ENCODE results near the gene LIN28B.

DNA sequence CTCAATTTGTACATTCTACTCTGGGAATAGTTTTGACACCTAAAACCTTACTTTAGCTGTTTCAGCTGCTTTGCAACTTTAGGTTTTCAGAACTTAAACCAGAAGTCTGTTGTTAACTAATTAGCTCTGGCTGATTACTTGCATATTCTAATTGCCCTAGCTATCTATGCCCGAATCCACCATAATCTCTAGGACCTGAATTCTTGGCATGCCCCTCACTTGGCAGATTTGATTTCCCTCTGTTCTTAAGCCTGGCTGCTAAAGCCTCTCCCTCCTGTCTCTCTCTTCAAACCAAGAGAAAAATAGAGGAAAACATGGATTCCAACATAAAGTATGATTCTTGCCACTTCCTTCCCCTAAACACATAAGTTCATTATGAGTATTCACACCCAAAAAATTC lies 35.0 kb upstream of the LIN28B start:
- TF ChIP-seq, protein P1, sequence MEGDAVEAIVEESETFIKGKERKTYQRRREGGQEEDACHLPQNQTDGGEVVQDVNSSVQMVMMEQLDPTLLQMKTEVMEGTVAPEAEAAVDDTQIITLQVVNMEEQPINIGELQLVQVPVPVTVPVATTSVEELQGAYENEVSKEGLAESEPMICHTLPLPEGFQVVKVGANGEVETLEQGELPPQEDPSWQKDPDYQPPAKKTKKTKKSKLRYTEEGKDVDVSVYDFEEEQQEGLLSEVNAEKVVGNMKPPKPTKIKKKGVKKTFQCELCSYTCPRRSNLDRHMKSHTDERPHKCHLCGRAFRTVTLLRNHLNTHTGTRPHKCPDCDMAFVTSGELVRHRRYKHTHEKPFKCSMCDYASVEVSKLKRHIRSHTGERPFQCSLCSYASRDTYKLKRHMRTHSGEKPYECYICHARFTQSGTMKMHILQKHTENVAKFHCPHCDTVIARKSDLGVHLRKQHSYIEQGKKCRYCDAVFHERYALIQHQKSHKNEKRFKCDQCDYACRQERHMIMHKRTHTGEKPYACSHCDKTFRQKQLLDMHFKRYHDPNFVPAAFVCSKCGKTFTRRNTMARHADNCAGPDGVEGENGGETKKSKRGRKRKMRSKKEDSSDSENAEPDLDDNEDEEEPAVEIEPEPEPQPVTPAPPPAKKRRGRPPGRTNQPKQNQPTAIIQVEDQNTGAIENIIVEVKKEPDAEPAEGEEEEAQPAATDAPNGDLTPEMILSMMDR (IDR thresholded peaks at IDR 0.05): no peak
- no peak for TF ChIP-seq POLR2A (IDR thresholded peaks at IDR 0.05)
